HAP-1 (cell line): Measurements from ENCODE around the gene C16orf74.

Source experiments
- DNase-seq, 2 experiments: peaks; one replicate each; pipeline ENCODE4 v3.0.0-alpha.2; 2016 to 2020; ENCODE audit warnings: low spot score in 2 of 2
- H3K27me3 ChIP-seq: fragments of 250-450 bp; sonication (Bioruptor Pico); 2 replicates; pipeline ENCODE4 v1.5.1; 2020; ENCODE audit warnings: low read depth, mild to moderate bottlenecking, moderate library complexity
- H3K36me3 ChIP-seq: fragments of 250-450 bp; sonication (Bioruptor Pico); replicated peaks from 2 replicates; pipeline ENCODE4 v1.5.1; 2020; ENCODE audit warnings: mild to moderate bottlenecking
- H3K4me1 ChIP-seq: fragments of 250-450 bp; sonication (Bioruptor Pico); 2 replicates; pipeline ENCODE4 v1.5.1; 2020; ENCODE audit warnings: mild to moderate bottlenecking
- H3K4me3 ChIP-seq: fragments of 250-450 bp; sonication (Bioruptor Pico); 2 replicates; pipeline ENCODE4 v1.5.1; 2020; ENCODE audit warnings: mild to moderate bottlenecking, moderate library complexity
- H3K9me3 ChIP-seq: fragments of 250-450 bp; sonication (Bioruptor Pico); 2 replicates; pipeline ENCODE4 v1.5.1; 2020; ENCODE audit warnings: mild to moderate bottlenecking, moderate library complexity
- in situ Hi-C: fragments of 300-500 bp; cut with MboI; formaldehyde crosslinking; loops from 3 replicates; pipeline ENCODE4 v1.14.3; 2020; ENCODE audit warnings: low sequenced_read_pairs, inconsistent platforms, mixed read lengths

C16orf74 gene

GRCh38 chr16:85698459-85698891 is 52.4 kb downstream of the C16orf74 start:
- H3K36me3 ChIP-seq, result no peaks in the 10 kb centered on the region
- H3K27me3 ChIP-seq, result peaks cover 3% of the 10 kb centered on the region; the same call in 1 of the 2 replicates
- no peaks in the 10 kb centered on the region for H3K9me3 ChIP-seq
- H3K4me1 ChIP-seq, result no peaks in the 10 kb centered on the region; the same call in 1 of the 2 replicates
- no peak for DNase-seq
- no peak overlapping the region for H3K4me3 ChIP-seq
- in situ Hi-C loops, result no loop called here

- no peak for DNase-seq
- in situ Hi-C loops, result no loop called here
- no peaks in the 10 kb centered on the region for H3K9me3 ChIP-seq
- no peaks in the 10 kb centered on the region; the same call in 1 of the 2 replicates for H3K4me1 ChIP-seq
- peaks cover 3% of the 10 kb centered on the region; the same call in 1 of the 2 replicates for H3K27me3 ChIP-seq
- no peak overlapping the region for H3K4me3 ChIP-seq
- H3K36me3 ChIP-seq, result no peaks in the 10 kb centered on the region
These were observed 53.5 kb downstream of the C16orf74 start for GRCh38 chr16:85697431-85697830.

- Histone ChIP-seq H3K4me1 (no peaks in the 10 kb centered on the region; the same call in 1 of the 2 replicates), H3K36me3 (no peaks in the 10 kb centered on the region), H3K27me3 (peaks cover 3% of the 10 kb centered on the region; the same call in 1 of the 2 replicates), H3K9me3 (no peaks in the 10 kb centered on the region), H3K4me3 (no peak overlapping the region)
- no peak for DNase-seq
- in situ Hi-C loops, result no loop called here
These were observed 54.1 kb downstream of the C16orf74 start for GRCh38 chr16:85696781-85697180.

- in situ Hi-C loops, result no loop called here
- Histone ChIP-seq H3K36me3 (no peaks in the 10 kb centered on the region), H3K4me3 (no peak overlapping the region), H3K27me3 (peaks cover 3% of the 10 kb centered on the region; the same call in 1 of the 2 replicates), H3K9me3 (no peaks in the 10 kb centered on the region), H3K4me1 (no peaks in the 10 kb centered on the region; the same call in 1 of the 2 replicates)
- no peak for DNase-seq
These were observed 55.4 kb downstream of the C16orf74 start for GRCh38 chr16:85695196-85696128.

- no peaks in the 10 kb centered on the region for H3K9me3 ChIP-seq
- H3K4me1 ChIP-seq, result peaks cover 8% of the 10 kb centered on the region
- no peak overlapping the region for H3K4me3 ChIP-seq
- H3K36me3 ChIP-seq, result peaks cover 20% of the 10 kb centered on the region; the same call in 1 of the 2 replicates
- no peaks in the 10 kb centered on the region for H3K27me3 ChIP-seq
- in situ Hi-C loops, result no loop called here
- DNase-seq, result no peak
These were observed 60.3 kb downstream of the C16orf74 start for GRCh38 chr16:85690469-85691064.

- peaks cover 24% of the 10 kb centered on the region for H3K36me3 ChIP-seq
- no peak overlapping the region for H3K4me3 ChIP-seq
- in situ Hi-C loops, result no loop called here
- peaks cover 8% of the 10 kb centered on the region for H3K4me1 ChIP-seq
- no peaks in the 10 kb centered on the region for H3K27me3 ChIP-seq
- no peaks in the 10 kb centered on the region for H3K9me3 ChIP-seq
- DNase-seq, result no peak
These were observed 61.0 kb downstream of the C16orf74 start for GRCh38 chr16:85689950-85690320.

GRCh38 chr16:85689285-85689949 is 61.5 kb downstream of the C16orf74 start:
- DNase-seq, result peak in 1 of 2 experiments; percentile 34
- H3K4me1 ChIP-seq, result peaks cover 8% of the 10 kb centered on the region
- no peaks in the 10 kb centered on the region for H3K9me3 ChIP-seq
- in situ Hi-C loops, result no loop called here
- H3K27me3 ChIP-seq, result no peaks in the 10 kb centered on the region
- peaks cover 29% of the 10 kb centered on the region for H3K36me3 ChIP-seq
- H3K4me3 ChIP-seq, result peak overlapping the region; percentile 55

- DNase-seq, result peak; percentile 93 to 95
- in situ Hi-C loops, result no loop called here
- H3K27me3 ChIP-seq, result no peaks in the 10 kb centered on the region
- peak within 1 kb of the TSS; percentile 55 for H3K4me3 ChIP-seq
- no peaks in the 10 kb centered on the region for H3K9me3 ChIP-seq
- H3K36me3 ChIP-seq, result peaks cover 31% of the 10 kb centered on the region
- H3K4me1 ChIP-seq, result peaks cover 13% of the 10 kb centered on the region
These were observed 62.2 kb downstream of the C16orf74 start, which contains the start of gene GINS2 for GRCh38 chr16:85688586-85689284. GINS2 (minus strand) TSS chr16:85688954; CDS start chr16:85688898, 56 bp downstream.

GRCh38 chr16:85687651-85688471 is 63.0 kb downstream of the C16orf74 start:
- in situ Hi-C loops, result no loop called here
- DNase-seq, result peak in 1 of 2 experiments; percentile 38

GRCh38 chr16:85686912-85687591 is 63.8 kb downstream of the C16orf74 start:
- Histone ChIP-seq H3K4me1 (peaks cover 14% of the 10 kb centered on the region), H3K9me3 (no peaks in the 10 kb centered on the region), H3K36me3 (peaks cover 46% of the 10 kb centered on the region), H3K4me3 (peak overlapping the region; percentile 55), H3K27me3 (no peaks in the 10 kb centered on the region)
- in situ Hi-C loops, result no loop called here
- peak in 1 of 2 experiments; percentile 60 for DNase-seq

More at GRCh38 chr16:85687651-85688471, 63.0 kb downstream of the C16orf74 start:
- Histone ChIP-seq H3K4me1 (peaks cover 14% of the 10 kb centered on the region), H3K36me3 (peaks cover 40% of the 10 kb centered on the region), H3K9me3 (no peaks in the 10 kb centered on the region), H3K4me3 (peak overlapping the region; percentile 55), H3K27me3 (no peaks in the 10 kb centered on the region)

GRCh38 chr16:85685251-85685650 is 65.6 kb downstream of the C16orf74 start:
- no peak overlapping the region for H3K4me3 ChIP-seq
- peaks cover 62% of the 10 kb centered on the region for H3K36me3 ChIP-seq
- H3K4me1 ChIP-seq, result peaks cover 14% of the 10 kb centered on the region
- H3K9me3 ChIP-seq, result no peaks in the 10 kb centered on the region
- in situ Hi-C loops, result no loop called here
- no peak for DNase-seq
- no peaks in the 10 kb centered on the region for H3K27me3 ChIP-seq

GRCh38 chr16:85683363-85683762 is 67.5 kb downstream of the C16orf74 start:
- DNase-seq, result no peak
- no peaks in the 10 kb centered on the region for H3K9me3 ChIP-seq
- in situ Hi-C loops, result no loop called here
- H3K4me1 ChIP-seq, result peaks cover 14% of the 10 kb centered on the region
- no peaks in the 10 kb centered on the region for H3K27me3 ChIP-seq
- peaks cover 79% of the 10 kb centered on the region for H3K36me3 ChIP-seq
- no peak overlapping the region for H3K4me3 ChIP-seq
